GM12864 (cell line): ENCODE data around the gene EXOC7.

Experiments
- DNase-seq: peaks from one replicate; pipeline ENCODE4 v3.0.0-alpha.2; 2011; ENCODE audit warnings: low read depth
- H3K4me3 ChIP-seq: 2 replicates; pipeline ENCODE4 v1.5.1; 2011; ENCODE audit warnings: mild to moderate bottlenecking, low read depth, low read length, control low read depth
- TF ChIP-seq, protein P1 (sequence below): IDR thresholded peaks from 2 replicates; pipeline ENCODE4 v1.5.1; 2011; ENCODE audit warnings: low read depth, mild to moderate bottlenecking, moderate library complexity, low read length, control low read depth, inconsistent platforms; ENCODE audit errors: missing control alignments

Gene EXOC7

DNA sequence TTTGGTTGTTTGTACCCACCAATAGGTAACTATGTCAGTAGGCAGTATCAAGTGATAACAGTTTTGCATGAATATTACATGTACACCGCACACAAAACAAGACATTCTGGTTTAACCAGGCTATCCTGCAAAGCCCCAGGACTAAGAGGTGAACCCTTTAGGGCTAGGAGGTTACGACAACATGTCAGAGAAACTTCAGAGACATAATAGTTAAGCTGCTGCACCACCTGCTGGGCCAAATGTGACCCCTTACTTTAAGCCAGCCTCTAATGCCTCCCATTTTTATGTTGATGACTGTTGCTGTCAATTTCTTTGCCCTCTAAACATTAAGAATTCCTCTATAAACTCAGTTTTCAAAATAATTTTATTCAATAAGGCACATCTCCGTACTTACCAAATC, 46.7 kb downstream of the EXOC7 start:
- TF ChIP-seq, protein P1, sequence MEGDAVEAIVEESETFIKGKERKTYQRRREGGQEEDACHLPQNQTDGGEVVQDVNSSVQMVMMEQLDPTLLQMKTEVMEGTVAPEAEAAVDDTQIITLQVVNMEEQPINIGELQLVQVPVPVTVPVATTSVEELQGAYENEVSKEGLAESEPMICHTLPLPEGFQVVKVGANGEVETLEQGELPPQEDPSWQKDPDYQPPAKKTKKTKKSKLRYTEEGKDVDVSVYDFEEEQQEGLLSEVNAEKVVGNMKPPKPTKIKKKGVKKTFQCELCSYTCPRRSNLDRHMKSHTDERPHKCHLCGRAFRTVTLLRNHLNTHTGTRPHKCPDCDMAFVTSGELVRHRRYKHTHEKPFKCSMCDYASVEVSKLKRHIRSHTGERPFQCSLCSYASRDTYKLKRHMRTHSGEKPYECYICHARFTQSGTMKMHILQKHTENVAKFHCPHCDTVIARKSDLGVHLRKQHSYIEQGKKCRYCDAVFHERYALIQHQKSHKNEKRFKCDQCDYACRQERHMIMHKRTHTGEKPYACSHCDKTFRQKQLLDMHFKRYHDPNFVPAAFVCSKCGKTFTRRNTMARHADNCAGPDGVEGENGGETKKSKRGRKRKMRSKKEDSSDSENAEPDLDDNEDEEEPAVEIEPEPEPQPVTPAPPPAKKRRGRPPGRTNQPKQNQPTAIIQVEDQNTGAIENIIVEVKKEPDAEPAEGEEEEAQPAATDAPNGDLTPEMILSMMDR: no peak
- no peak for DNase-seq
- no peak overlapping the region for H3K4me3 ChIP-seq

DNA sequence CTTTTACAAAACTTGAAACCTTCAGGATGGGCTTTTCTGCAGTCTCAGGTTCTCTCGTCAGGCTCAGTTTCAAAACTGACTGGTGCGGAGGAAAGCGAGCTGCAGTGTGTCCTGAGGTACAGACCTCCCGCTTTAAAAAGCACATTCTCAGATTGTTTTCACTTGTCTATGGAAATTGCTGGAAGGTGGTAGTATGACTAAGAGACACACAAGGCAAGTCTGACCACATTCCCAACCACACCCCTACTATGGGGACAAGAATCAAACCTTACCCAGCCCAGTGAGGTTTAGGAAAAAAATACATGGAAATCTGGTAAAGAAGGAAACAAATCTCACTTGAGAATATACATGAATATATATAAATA, 49.5 kb downstream of the EXOC7 start:
- TF ChIP-seq, protein P1: no peak
- DNase-seq: no peak
- no peak overlapping the region for H3K4me3 ChIP-seq

DNA sequence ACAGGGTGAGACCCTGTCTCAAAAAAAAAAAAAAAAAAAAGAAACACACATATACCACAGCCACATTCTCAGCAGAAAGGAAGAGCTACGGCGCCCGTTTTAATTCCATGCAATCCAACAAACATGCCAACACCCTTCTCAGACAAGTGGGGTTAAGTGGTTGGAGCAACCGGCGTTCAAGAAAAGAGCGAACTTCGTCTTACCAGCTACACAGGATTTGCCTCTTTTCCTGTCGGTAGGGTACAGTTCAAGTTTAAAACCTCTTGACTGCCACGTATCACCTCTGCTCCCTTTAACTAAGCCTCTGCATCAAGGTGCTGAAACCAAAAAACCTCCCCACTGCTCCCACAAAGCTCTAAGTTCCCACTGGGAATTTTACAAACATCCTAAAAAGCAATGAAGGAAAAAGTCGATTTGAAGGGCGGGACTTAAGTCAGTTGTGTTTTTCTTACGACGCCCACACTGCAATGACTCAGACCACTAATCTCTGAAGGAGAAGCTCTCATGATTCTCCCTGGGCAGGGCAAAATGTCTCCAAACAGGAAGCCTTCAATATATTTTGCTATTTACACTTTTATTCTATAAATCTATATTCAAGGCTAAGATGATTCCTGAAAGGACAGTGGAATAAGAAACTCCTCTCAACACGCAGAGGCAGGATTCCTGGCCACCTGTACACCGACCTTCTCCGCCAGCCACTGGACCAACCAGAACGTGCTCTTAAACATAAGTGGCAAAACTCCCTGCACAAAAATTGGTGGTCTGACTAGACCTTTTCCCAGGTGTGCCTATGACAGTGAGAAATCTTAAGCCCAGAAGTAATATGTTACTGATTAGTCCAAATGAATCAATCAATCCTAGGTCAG, 50.1 kb downstream of the EXOC7 start:
- H3K4me3 ChIP-seq: no peak overlapping the region
- TF ChIP-seq, protein P1: no peak
- DNase-seq: no peak

DNA sequence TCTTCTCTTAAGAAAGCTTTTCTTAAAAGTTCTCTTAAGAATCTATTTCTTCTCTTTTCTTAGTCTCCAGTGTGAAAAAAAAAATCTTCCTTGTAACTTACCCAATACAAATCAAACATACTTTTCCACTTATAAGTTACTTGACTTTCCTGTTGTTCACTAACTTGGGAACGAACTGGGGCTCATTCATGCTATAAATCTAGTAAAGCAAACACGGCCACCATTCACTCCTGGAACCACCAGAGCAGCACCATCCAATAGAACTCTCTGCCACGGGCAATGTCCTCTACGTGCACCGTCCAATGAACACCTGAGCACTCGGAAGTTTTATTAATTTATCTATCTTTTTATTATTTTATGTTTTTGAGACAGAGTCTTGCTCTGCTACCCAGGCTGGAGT, 52.0 kb downstream of the EXOC7 start:
- DNase-seq: no peak
- TF ChIP-seq, protein P1: no peak
- no peak overlapping the region for H3K4me3 ChIP-seq

DNA sequence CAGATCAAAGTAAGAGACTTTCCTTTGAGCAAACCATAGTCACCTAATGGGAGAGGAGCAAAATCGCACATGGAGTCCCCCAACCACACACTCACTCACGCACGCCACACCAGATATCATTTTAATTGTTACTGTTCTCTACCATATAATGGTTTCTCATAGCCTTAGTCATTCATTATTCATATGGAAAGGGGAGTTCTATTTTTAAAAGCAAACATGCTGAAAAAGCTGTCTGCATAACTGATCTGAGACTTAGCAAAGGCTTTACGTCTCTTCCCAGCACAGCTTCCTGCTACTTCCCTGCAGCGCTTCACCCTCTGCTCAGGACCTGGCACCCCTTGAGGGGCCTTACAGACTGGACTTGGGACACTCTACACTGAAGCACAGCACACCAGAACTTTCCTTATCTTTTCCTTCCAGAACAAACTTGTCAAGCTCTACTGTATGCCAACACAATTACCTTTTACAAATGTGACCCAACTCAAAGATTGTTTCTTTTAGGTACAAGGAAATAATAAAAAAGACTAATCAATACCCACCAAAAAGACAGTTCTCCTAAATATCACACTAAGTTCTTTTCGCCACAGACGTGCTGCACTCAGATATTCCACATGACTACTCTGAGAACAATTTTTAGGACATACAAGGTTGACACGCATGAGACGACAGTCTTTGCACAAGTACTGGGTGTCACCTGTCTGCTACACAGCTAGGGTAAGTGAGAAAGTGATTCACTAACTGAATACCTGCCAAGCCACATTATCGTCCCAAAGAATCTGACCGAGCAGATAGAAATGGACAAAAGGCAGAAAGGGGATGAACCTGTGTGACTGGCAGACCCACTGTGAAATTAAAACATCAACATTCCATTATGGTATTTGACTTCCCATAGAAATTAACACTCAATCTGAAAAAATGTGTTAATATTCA, 52.8 kb downstream of the EXOC7 start:
- no peak for DNase-seq
- H3K4me3 ChIP-seq: no peak overlapping the region
- TF ChIP-seq, protein P1: no peak

DNA sequence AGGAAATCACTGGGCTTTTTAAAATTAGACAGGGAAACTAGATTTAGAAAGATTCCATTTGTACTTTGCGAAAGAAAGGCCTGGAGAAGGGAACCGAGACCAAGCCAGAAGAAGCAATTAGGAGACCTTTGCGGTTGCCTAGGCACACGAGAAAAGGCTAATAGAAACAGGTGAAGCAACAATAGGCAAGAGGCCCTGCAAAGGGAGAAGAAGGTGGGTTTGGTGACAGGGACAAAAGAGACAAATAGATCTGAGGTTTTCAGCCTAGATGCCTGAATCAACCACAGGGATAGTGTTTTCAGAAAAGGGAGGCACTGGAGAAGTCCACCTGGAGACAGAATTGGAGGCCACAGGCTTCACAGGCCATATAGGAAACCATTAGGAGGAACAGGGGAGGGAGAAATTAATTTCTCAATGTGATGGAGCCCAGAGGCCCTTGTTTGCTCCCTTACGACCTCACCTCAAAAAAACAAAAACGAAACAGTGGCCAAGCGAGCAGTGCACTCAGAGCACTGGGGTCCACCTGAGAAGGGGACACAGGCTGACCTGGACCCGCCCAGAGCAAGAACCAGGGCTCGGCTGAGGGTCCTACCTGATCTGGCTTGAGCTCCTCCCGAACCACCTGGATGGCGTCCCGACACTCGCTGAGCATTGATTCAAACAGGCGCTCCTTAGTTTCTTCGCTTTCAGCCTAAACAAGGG, 53.6 kb downstream of the EXOC7 start:
- no peak overlapping the region for H3K4me3 ChIP-seq
- no peak for DNase-seq
- TF ChIP-seq, protein P1: no peak
